Mesothelial cell of epicardium (in vitro differentiated cells): ENCODE measurements around the gene KCNJ6. TPM values are rescaled to one million over a fixed set of nuclear protein-coding genes. Genes with fewer than 3 reads are reported as not detected.

Source experiments
- DNase-seq, 2 experiments: peaks; one replicate each; pipeline ENCODE4 v3.0.0; 2021; ENCODE audit warnings: low spot score in 2 of 2; ENCODE audit not compliant: unreplicated experiment in 2 of 2
- H3K27ac Mint-ChIP-seq: 2 replicates; pipeline ENCODE4 v1.8.0; 2021; ENCODE audit warnings: mixed read lengths
- H3K27me3 Mint-ChIP-seq: 2 replicates; pipeline ENCODE4 v1.8.0; 2021; ENCODE audit warnings: low read depth, mixed read lengths
- H3K36me3 Mint-ChIP-seq: 2 replicates; pipeline ENCODE4 v1.8.0; 2021; ENCODE audit warnings: mixed read lengths
- H3K4me1 Mint-ChIP-seq: 2 replicates; pipeline ENCODE4 v1.8.0; 2021; ENCODE audit warnings: mixed read lengths
- H3K4me3 Mint-ChIP-seq: 2 replicates; pipeline ENCODE4 v1.8.0; 2021; ENCODE audit warnings: mild to moderate bottlenecking, moderate library complexity, mixed read lengths
- H3K9me3 Mint-ChIP-seq: 2 replicates; pipeline ENCODE4 v1.8.0; 2021; ENCODE audit warnings: mixed read lengths
- total RNA-seq: library from RNA; stranded (reverse); gene quantifications from 3 replicates; pipeline ENCODE4 v1.2.1, GENCODE V29; 2021
- TF ChIP-seq, protein P1 (sequence below): fragments of 200-600 bp; sonication (generic); IDR thresholded peaks from one replicate; pipeline ENCODE4 v1.5.0; 2021; ENCODE audit warnings: antibody characterized with exemption; ENCODE audit not compliant: unreplicated experiment

KCNJ6 gene
- total RNA-seq, 1 donor from 2014 or later = 0.02 TPM

DNA sequence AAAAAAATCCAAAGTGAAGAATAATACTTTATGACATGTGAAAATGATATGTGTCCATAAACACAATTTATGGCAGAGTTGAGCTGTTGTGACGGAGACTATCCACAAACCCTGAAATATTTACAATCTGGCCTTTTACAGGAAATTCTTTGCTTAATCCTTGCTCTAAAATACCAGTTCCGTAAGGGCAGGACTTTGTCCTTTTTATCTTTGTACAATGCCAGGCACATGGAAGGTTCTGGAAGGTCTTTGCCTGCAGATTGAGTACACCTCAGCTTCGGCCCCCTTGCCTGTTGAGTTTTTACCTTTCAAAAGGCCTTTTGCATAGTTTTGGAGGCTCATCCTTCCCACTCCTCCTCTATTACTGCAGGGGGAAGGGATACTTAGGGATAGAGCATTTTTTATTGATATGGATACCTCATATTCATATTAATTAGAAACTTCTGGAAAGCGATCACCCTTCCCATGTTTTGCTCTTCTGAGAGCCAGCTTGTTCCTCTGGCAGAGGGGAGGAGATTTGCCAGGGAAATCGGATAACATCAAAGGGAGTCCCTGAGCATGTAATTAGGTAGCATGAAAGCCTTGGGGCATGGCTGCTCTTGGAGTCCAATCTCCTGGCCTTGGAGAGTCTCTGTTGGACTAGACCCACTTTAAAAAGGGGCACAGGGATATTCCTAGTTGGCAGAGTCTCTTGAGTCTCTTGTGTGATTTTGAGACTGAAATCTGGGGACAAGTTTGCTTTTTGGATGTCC is 217.1 kb downstream of the KCNJ6 start:
- Mint-ChIP-seq H3K4me1 (no peaks in the 10 kb centered on the region), H3K36me3 (no peaks in the 10 kb centered on the region), H3K27ac (no peak overlapping the region), H3K27me3 (peaks cover 14% of the 10 kb centered on the region), H3K4me3 (no peak overlapping the region), H3K9me3 (peaks cover 14% of the 10 kb centered on the region)
- DNase-seq = no peak
- TF ChIP-seq, protein P1, sequence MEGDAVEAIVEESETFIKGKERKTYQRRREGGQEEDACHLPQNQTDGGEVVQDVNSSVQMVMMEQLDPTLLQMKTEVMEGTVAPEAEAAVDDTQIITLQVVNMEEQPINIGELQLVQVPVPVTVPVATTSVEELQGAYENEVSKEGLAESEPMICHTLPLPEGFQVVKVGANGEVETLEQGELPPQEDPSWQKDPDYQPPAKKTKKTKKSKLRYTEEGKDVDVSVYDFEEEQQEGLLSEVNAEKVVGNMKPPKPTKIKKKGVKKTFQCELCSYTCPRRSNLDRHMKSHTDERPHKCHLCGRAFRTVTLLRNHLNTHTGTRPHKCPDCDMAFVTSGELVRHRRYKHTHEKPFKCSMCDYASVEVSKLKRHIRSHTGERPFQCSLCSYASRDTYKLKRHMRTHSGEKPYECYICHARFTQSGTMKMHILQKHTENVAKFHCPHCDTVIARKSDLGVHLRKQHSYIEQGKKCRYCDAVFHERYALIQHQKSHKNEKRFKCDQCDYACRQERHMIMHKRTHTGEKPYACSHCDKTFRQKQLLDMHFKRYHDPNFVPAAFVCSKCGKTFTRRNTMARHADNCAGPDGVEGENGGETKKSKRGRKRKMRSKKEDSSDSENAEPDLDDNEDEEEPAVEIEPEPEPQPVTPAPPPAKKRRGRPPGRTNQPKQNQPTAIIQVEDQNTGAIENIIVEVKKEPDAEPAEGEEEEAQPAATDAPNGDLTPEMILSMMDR = no peak

DNA sequence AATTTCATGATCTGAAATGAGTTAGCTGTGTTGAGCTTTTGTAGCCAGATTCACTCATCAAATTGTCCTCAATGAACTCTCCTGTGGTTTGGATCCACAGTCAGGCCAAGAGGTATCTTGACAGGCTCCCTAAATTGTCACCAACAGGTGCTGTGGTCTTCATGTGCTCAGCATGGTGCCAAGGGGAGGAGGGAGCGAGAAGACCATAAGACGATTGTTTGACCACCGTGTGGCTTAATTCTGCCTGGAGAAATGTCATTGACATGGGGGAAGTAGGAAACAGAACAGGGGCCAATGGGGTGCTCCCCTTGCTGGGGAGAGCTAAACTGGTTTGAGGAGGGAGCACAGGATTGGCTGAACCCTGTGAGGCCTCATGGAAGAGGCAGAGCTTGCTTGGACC is 219.3 kb downstream of the KCNJ6 start:
- Mint-ChIP-seq H3K4me1 (no peaks in the 10 kb centered on the region), H3K4me3 (no peak overlapping the region), H3K27me3 (peaks cover 13% of the 10 kb centered on the region), H3K36me3 (no peaks in the 10 kb centered on the region), H3K9me3 (peaks cover 14% of the 10 kb centered on the region), H3K27ac (no peak overlapping the region)
- TF ChIP-seq, protein P1 = no peak
- DNase-seq = no peak

DNA sequence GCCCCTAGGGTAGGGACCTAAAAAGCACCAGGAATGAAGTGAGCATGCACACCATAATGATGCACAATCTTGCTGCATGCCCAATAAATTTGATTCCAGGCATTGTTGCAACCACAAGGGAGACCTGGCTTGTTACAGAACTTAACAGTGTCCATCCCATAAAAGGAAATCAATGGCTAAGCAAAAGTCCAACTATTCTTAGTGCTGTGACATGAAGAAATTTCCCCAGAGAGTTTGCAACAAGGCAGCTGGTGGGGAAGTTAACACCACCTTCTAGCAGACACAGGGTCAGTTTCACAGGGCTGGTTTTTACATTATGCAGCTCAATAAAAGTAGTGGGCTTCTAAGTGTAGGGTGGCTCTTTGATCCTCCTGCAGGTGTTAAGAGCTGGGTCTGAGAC is 221.1 kb downstream of the KCNJ6 start:
- H3K27me3 Mint-ChIP-seq = peaks cover 13% of the 10 kb centered on the region
- H3K9me3 Mint-ChIP-seq = peaks cover 14% of the 10 kb centered on the region
- TF ChIP-seq, protein P1 = no peak
- H3K27ac Mint-ChIP-seq = no peak overlapping the region
- no peaks in the 10 kb centered on the region for H3K4me1 Mint-ChIP-seq
- no peak for DNase-seq
- no peaks in the 10 kb centered on the region for H3K36me3 Mint-ChIP-seq
- no peak overlapping the region for H3K4me3 Mint-ChIP-seq

DNA sequence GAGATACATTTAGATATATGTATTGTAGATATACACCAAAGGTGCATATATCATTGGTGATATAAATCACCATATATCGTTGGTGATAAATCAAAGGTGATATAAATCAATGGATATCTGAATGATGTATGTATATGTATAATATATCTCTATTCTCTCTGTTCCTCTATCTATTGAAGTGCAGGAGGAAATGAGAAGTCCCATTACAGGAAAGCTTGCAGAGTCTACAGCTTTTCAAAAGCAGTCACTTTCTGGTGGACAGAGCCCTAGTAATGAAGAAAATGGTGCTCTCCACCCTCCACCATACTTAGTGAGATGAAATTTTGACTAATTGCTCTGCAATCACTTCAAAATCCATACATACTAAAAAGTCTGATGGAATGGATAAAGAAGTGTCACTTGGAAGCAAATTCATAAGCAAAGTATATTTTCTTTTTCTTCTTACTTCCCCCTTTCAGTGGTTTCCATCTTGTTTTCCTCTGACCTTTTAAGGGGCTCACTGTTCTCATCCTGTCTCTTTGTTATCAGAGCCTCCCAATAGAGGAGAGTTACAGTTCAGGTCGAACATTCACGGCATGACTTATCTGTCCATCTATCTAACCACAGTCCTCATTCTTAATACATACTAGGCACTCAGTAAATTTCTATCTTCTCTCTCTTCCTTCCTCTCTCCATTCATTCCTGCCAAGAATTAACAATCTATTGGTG is 227.2 kb downstream of the KCNJ6 start:
- H3K27me3 Mint-ChIP-seq = no peaks in the 10 kb centered on the region
- no peak overlapping the region for H3K4me3 Mint-ChIP-seq

DNA sequence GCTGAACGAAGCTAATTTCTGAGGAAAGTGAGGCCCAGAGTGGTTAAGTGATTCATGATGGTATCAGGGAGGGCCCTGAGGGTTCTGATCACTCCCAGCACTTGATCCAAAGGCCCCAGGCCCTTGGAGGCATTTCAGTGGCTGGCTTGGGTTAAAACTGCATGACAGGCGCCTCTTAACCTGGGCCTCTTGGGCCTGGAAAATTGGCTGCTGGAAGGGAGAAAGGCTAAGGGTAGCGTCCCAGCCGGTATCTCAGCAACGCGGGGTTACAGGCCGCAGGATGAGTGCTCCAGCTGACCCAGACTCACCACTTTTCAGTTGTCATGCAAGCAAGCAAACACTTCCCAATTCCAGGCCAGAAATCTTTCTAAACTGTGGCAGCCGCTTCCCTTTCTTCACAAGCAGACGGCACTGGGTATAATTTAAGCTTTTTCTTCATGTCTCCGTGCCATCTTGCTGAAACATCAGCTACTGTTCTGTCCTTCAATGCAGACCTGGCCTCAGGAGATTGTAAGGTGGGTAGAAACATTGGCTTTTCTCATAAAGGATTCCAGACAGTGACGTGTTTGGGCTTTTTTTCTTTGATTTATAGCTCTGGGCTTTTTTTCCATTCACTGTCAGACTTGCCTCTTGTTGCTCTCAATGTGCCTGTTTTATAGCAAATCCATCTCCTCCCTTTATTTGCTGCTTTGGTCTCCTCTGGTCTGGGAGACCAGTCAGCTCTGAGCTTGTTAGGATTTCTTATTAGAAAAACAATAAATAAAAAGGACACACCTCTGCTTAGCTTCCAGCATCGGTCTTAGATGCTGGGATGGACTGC is 229.1 kb downstream of the KCNJ6 start:
- no peaks in the 10 kb centered on the region for H3K27me3 Mint-ChIP-seq
- H3K36me3 Mint-ChIP-seq = no peaks in the 10 kb centered on the region
- no peak for DNase-seq

More for the DNA sequence above, 227.2 kb downstream of the KCNJ6 start:
- Mint-ChIP-seq H3K36me3 (no peaks in the 10 kb centered on the region), H3K4me1 (peaks cover 15% of the 10 kb centered on the region), H3K9me3 (peaks cover 3% of the 10 kb centered on the region), H3K27ac (no peak overlapping the region)
- DNase-seq = no peak
- TF ChIP-seq, protein P1 = no peak

More for the DNA sequence above, 229.1 kb downstream of the KCNJ6 start:
- Mint-ChIP-seq H3K27ac (peak overlapping the region; percentile 25), H3K4me1 (peaks cover 15% of the 10 kb centered on the region), H3K4me3 (no peak overlapping the region), H3K9me3 (peaks cover 4% of the 10 kb centered on the region)
- TF ChIP-seq, protein P1 = no peak
